ENCODE results near the gene TPRN. TPM values are rescaled to one million over a fixed set of nuclear protein-coding genes. Genes with fewer than 3 reads are reported as not detected.

The TPRN gene
- total RNA-seq, 1 experiment from 2014 or later: 24.9 TPM

- Histone ChIP-seq H3K4me1 (ENCODE audit: control insufficient read depth in 1 of 2, insufficient read depth in 2 of 2, low read length in 2 of 2) (peaks cover 35 to 57% of the 10 kb centered on the region in 2 experiments), H3K27me3 (ENCODE audit: insufficient read depth, low read length) (no peaks in the 10 kb centered on the region), H3K9me2 (ENCODE audit: insufficient read depth) (no peaks in the 10 kb centered on the region), H3K9ac (ENCODE audit: low read length) (no peak overlapping the region), H3K9me3 (ENCODE audit: control insufficient read depth in 1 of 2, insufficient read depth in 1 of 2, low read depth in 1 of 2, low read length in 2 of 2) (no peaks in the 10 kb centered on the region), H3K36me3 (ENCODE audit: control insufficient read depth in 1 of 2, insufficient read depth in 2 of 2, low read length in 2 of 2) (peaks cover 0 to 5% of the 10 kb centered on the region in 2 experiments; a peak in 1 of 4 replicates), H4K20me1 (ENCODE audit: insufficient read depth) (no peaks in the 10 kb centered on the region), H3K4me3 (replicated peaks in 1 of 2; ENCODE audit: low read depth in 1 of 2, low read length in 2 of 2) (no peak overlapping the region), H2AFZ (ENCODE audit: low read depth, low read length, poor library complexity, severe bottlenecking) (no peak overlapping the region), H3K27ac (ENCODE audit: low read depth, low read length) (peak overlapping the region; percentile 38; the same call in 1 of the 2 replicates), H3K4me2 (ENCODE audit: low read length) (peak overlapping the region; percentile 37), H3K79me2 (ENCODE audit: insufficient read depth, low read length) (peaks cover 21% of the 10 kb centered on the region)
- intact Hi-C loops (cut with micrococcal nuclease): no loop called here
- CTCF ChIA-PET: interaction anchor here (1.2 to 1.7 kb wide), 2 partner anchors 33 to 42 kb away, joined by 3 to 4 read pairs; partner anchors contain the start of gene RNF224
- no peak for DNase-seq (ENCODE audit: low read depth, low spot score)
- TF ChIP-seq CBX3 (IDR thresholded peaks at IDR 0.05; ENCODE audit: low read depth) (no peak), CEBPB (IDR thresholded peaks at IDR 0.05; ENCODE audit: low read depth) (no peak), CTCF (IDR thresholded peaks at IDR 0.05 in 2 of 3, conservative IDR thresholded peaks at IDR 0.05 in 1 of 3; ENCODE audit: borderline replicate concordance in 1 of 3, insufficient read depth in 1 of 3, low read depth in 2 of 3, low read length in 2 of 3) (no peak), ZFX (IDR thresholded peaks at IDR 0.05) (no peak), JUND (IDR thresholded peaks at IDR 0.05) (no peak), SRF (IDR thresholded peaks at IDR 0.05; ENCODE audit: low read depth) (no peak), SP1 (IDR thresholded peaks at IDR 0.05; ENCODE audit: low read depth) (no peak), RAD21 (IDR thresholded peaks at IDR 0.05; ENCODE audit: low read depth) (no peak), POLR2A (IDR thresholded peaks at IDR 0.05; ENCODE audit: borderline replicate concordance, extremely low read depth, insufficient read depth, insufficient read length) (no peak), EZH2 (IDR thresholded peaks at IDR 0.05) (no peak)
- no peak for ATAC-seq
- POLR2A ChIA-PET: interaction anchor here (2.2 kb wide), 1 partner anchor 46 kb away, joined by 6 read pairs; the partner anchor contains the start of gene TUBB4B
- no TSS peak for BruUV-seq (replicated peaks)
- RAD21 ChIA-PET (ENCODE audit: low non-redundant PET in 1 of 2, low total read pairs in 2 of 2, uncharacterized antibody in 2 of 2, unreplicated experiment in 2 of 2): no interaction called here
Observed at GRCh38 chr9:137194909-137195308, 5.6 kb downstream of the TPRN start.
